GM19035 (cell line): ENCODE data around the gene SLC1A1.
A peak's percentile ranks its signal among the peaks of the same experiment; 100 is the strongest.
"Not testable (repeated sequence)": the region's sequence is repeated elsewhere in the genome, so short reads cannot be mapped to it uniquely, and the experiment has no call there.

Experiments
- ATAC-seq: cut with Tn5 transposase; IDR thresholded peaks from one replicate; pipeline ENCODE4 v1.9.1; 2021; ENCODE audit not compliant: unreplicated experiment

The SLC1A1 gene

DNA sequence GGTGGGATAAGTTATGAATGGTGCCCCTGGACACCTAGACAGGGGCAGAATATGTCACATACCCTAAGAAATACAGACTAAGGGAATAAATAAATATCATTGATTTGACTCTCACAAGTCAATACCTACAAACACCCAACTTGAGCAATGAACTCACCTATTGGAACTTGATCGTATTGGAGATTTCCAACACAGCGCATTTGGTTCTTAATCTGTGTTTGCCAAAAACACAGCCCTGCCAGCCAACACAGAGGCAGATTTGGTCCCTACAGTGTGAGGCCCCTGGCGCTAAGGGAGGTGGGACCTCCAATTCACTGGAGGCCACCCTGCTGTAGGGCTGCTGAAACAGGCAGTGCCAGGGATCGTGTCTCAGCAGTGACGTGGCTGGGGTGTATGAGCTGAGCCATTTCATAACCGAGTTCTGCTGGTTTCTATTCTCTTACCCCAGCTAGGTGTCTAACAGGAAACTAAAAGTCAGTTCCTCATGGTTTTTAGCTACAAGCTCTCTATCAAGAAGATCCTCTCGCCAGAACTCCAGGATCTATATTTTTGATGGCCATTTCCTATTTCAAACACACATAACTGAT, 84.5 kb downstream of the SLC1A1 start:
- ATAC-seq = peak; percentile 73

DNA sequence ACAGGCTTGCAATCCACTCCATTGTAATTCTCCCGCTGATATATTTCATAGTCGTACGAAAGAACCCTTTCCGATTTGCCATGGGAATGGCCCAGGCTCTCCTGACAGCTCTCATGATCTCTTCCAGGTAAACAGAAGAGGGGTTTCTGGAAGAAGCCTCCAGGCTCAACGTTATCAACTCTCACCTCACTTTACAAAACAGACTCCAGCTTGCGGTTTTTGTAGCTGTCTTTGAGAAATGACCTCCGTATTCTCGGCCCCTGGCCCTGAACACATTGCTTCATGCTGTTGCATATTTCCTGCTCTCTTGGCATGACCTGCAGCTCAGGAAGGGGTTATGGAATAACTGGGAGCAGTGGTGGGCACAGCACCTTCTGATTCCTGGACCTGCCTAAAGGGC, 85.7 kb downstream of the SLC1A1 start:
- no peak for ATAC-seq

DNA sequence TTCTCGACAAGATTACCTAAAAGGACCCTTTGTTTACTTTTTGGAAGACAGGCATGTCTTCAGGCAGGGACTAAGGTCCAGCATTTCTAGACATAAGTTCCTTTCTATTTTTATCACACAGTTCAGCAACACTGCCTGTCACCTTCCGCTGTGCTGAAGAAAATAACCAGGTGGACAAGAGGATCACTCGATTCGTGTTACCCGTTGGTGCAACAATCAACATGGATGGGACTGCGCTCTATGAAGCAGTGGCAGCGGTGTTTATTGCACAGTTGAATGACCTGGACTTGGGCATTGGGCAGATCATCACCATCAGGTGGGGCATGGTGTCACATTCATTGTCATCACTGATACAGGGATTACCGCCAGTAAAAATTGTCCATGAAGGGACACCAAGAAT, 86.2 kb downstream of the SLC1A1 start:
- ATAC-seq = no peak

DNA sequence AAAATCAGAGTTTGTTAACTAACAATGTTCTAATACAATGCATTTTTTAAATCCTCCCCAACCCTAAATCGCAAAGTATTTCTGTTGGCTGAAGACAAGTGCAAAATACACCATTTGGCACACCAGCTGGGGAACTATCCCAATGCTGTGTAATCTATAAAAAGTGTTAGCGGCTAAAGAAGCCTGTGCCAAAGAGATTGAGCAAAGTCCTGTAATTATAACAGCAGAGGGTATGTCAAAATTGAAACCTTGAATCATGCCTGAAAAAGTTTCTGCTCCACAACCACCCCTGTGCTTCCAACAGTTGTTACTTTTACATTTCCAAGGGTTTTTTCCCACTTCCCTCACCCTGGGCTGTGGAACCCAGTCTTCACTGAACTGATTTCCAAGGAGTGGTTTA, 88.7 kb downstream of the SLC1A1 start:
- no peak for ATAC-seq

DNA sequence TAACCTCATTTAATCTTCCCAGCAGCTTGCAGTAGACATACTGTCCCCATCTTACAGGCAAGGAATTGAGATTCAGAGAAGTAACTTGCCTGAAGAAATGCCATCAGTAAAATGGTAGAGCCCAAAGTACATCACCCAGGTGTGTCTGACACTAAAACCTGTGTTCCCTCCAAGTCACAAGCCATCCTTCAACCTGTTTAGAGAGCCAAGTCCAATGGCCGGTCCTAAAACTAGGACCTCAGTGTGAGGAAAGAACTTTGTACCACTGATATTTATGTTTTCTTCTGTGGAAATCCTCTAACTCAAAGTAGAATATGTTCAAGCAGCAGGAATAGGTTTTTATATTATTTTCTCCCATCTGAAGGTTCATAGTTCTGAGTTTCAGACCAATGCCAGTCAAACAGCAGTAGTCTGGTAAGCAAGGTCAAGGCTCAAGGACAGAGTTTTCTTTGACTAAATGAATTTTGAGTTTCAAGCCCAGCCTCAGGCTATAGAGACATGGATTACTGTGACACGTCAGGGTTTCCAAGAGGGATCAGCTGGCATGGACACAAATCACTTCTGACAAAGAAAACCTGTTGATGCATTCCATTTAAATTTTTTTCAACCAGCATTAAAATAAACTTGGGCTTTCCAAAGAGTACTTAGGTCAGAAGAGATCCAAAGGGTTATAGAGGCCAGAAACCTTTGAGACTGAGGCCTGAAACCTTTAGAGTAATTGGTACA, 90.9 kb downstream of the SLC1A1 start:
- no peak for ATAC-seq

- no peak for ATAC-seq
These were observed 91.7 kb downstream of the SLC1A1 start for GRCh38 chr9:4581861-4582565.

- no peak for ATAC-seq
These were observed 92.7 kb downstream of the SLC1A1 start for GRCh38 chr9:4583001-4583400.

DNA sequence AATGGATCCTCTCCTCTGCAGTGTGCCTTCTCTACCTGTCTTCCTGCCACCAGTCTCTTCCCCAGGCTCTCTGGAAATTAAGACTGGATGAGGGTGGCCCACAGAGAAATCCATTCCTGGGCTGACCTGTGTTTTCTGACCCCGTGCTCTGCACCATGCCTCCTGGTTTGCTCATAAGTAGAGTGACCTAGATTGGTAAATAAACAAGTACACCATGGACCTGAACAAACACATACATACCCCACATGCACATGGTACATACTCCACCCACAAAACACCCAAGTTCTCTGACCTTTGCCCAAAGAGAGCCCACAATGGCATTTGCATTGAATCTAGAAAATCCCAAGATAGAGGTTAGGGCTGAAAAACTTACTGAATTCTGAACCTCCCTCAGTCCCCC, 94.4 kb downstream of the SLC1A1 start:
- no peak for ATAC-seq

GRCh38 chr9:4585135-4585534, 94.9 kb downstream of the SLC1A1 start:
- no peak for ATAC-seq

- no peak for ATAC-seq
These were observed 98.5 kb downstream of the SLC1A1 start for GRCh38 chr9:4588721-4589120.

DNA sequence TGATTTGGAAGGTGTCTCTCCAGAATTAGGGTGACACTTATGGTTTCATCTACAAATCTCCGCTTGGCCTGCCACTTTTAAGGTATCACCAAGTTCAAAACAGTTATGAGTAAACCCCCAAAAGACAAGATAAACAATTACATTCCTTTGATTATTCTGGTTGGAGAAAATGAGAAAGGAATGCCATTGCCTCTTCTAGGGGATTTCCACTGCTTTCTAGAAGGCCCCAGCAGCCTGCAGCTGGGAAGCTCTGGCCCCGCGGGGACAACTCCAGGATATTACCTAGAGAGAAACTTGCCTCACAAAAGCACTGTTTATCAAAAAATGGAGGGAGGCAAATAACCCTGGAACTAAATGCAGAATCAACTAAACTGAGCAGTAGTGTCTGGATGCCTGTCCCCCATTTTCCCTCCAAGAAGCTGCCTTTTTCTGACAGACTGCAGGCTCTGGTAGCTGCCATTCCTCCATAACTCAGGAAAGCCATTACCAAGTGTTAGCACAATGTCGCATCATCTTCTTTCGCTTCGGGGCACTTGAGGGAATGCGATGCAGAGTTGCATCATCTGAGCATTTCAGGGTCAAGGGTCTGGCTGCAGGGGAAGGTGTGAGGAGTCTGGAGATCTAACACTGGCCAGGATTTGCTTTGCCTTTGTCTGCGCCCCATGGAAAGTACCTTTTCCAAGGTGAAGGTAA, 100.3 kb downstream of the SLC1A1 start:
- ATAC-seq = no peak

- no peak for ATAC-seq
These were observed 100.8 kb downstream of the SLC1A1 start for GRCh38 chr9:4591123-4591500.

DNA sequence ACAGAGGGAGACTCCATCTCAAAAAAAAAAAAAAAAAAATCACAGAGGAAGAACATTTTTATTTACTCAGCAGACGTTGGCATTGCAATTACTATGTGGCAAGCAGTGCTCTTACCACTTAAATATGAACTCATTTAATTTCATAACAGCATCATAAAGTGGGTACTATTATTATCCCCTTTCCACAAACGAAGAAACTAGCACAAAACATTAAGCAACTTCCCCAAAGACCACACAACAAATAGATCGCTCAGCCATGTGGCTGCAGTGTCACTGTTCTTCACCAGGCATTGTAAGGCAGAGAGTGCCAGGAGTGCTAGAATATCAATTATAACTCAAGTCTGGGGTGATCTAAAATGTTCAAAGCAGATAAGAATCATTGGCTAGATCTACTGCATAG, 102.0 kb downstream of the SLC1A1 start:
- ATAC-seq = no peak

DNA sequence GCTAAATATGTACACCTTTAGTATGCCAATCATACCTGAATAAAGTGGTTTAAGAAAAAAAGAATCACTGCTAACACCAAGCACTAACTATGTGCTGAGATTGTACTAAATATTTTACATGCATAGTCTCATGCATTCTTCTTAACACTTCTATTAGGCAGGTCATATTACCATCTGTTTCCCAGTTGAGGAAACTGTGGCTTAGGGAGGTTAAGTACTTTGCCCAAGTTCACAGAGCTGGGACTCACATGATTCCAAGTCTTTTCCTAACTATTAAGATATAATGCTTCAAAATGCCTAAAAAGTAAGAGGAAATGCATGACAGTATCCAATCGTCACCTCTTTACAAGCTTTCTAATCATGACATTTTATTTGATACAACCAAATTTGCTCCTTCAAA, 102.6 kb downstream of the SLC1A1 start:
- ATAC-seq = no peak

GRCh38 chr9:4594545-4594944, 104.3 kb downstream of the SLC1A1 start:
- no peak for ATAC-seq

DNA sequence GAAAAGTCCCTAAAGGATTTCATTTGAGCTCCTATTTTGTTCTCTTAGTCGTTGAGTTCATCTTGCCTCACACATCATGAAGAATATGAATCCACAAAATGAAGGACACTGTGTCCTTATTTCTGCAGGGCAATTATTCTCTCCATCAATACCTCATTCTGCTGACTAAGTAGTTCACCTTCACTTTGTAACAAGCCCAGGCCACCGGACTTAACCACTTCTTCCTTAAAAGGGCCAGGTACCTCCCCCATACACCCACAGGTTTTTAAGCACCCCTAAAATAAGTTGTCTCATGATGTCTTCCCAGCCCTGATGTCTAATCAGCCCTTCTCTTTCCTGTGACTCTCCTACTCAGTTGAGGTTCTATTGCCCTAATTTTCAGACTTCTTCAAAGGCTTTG, 104.7 kb downstream of the SLC1A1 start:
- no peak for ATAC-seq

DNA sequence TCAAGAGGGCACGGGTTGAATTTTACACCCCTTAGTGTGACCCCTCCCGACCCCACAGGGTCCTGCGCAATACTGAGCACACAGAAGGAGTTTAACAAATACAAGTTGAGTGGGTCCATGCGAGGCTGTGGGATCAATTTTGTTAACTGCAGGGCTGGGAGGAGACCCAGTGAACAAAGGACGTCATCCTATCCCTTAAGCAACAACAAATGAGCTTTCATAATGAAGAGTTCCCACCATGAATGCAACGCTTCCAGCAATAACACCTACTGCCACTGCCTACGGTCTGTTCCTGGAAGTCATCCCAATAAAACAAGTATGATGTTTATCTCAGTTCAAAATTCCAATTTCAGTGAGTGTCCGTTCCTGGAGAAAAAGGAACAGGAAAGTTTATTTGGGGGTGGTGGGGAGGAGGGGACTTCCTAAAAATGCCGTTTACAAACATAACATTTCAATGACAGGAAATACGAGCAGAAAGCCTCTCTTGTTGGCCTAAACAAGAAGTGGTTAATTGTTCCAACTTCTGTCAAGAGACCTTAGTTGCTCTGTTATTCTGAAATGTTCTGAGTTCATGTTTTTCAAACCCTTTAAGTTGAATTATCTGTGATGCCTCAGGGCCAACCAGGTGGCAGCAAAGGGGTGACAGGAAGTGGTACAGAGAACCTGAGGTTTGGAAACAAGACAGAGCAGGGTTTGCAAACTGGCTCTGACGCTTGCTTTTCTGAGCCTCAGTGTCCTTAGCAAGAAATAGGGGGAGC, 106.1 kb downstream of the SLC1A1 start:
- ATAC-seq = no peak

DNA sequence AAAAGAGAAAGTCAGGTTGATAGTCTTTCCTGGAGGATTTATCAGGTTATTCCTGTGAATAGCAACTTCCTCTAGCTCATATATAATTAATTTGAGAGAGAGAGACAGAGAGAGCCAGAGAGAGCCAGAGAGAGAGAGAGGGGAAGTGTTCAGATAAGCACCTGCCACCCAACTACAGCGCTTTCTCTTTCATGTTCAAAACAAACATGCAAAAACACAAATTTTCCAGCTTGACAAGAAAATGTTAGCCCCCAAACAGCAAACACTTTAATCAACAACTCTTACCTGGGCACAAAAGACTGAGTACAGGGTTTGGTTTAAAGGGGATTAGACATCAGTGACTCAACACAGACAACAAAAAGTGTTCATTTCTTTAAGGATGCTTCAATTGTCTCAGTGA, 110.1 kb downstream of the SLC1A1 start:
- no peak for ATAC-seq

DNA sequence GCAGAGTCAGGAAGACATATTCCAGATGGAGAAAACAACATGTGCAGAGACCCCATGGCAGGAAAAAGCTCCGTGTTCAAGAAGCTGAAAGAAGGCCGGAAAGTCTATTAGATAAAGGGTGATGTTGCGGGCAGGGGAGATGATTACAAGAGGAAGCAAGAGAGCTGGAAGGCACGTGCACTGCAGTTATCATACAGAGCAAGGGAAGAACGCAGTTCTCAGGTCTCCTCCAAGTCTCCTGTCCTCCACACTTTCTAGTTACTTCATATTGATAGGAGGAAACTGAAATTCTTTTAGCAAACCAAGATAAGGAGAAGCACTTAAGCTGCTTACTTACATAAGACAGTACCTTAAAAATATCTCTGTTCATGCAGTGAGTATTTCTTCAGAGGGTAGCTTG, 113.6 kb downstream of the SLC1A1 start:
- ATAC-seq = no peak

GRCh38 chr9:4604678-4605095, 114.4 kb downstream of the SLC1A1 start:
- ATAC-seq = peak; percentile 80

GRCh38 chr9:4606033-4606432, 115.8 kb downstream of the SLC1A1 start:
- not testable (repeated sequence) for ATAC-seq
